ENCODE results near the gene COL3A1.

DNA sequence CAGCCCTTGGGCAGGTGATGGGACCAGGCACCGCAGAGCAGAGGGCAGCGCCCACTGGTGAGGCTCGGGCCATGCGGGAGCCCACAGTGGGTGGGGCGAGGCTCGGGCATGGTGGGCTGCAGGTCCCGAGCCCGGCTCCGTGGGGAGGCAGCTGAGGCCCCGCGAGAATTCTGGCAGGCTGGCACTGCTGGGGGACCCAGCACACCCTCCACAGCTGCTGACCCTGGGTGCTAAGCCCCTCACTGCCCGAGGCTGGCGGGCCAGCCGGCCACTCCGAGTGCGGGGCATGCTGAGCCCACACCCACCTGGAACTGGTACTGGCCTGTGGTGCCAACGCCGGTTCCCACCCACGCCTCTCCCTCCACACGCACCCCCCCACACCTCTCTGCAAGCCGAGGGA lies 29.7 kb upstream of the COL3A1 start:
- TF ChIP-seq EZH2 (IDR thresholded peaks at IDR 0.05; ENCODE audit: low read depth, low read length, severe bottlenecking) (no peak), TAF1 (IDR thresholded peaks at IDR 0.05; ENCODE audit: low read depth, low read length) (no peak), CTCF (IDR thresholded peaks at IDR 0.05; ENCODE audit: control extremely low read depth in 1 of 3, insufficient read depth in 1 of 3, low read depth in 1 of 3, low read length in 3 of 3) (no peak)

Data from H1 (cell line).